GM12878 (cell line): ENCODE measurements around the gene NDE1. TPM values are rescaled to one million over a fixed set of nuclear protein-coding genes. Genes with fewer than 3 reads are reported as not detected.

ENCODE experiments used
- EED ChIP-seq: sonication (generic); IDR thresholded peaks from 2 replicates; pipeline ENCODE4 v1.6.1; 2016; ENCODE audit warnings: antibody characterized with exemption, low read depth
- HCFC1 ChIP-seq: fragments of 150-350 bp; IDR thresholded peaks from 2 replicates; pipeline ENCODE4 v1.6.1; 2014; ENCODE audit warnings: low read length
- HDGF ChIP-seq: fragments of 450-650 bp; IDR thresholded peaks from 2 replicates; pipeline ENCODE4 v1.6.1; 2016; ENCODE audit warnings: antibody characterized with exemption
- IRF4 ChIP-seq: IDR thresholded peaks from 2 replicates; pipeline ENCODE4 v1.6.1; 2011; ENCODE audit warnings: low read depth, low read length
- KLF5 ChIP-seq: fragments of 450-650 bp; IDR thresholded peaks from 2 replicates; pipeline ENCODE4 v1.6.1; 2014; ENCODE audit warnings: mild to moderate bottlenecking; ENCODE audit not compliant: partially characterized antibody
- NR2F1 ChIP-seq: fragments of 450-650 bp; conservative IDR thresholded peaks from 2 replicates; pipeline ENCODE4 v1.6.1; 2017; ENCODE audit warnings: mild to moderate bottlenecking
- PAX5 ChIP-seq: IDR thresholded peaks from 2 replicates; pipeline ENCODE4 v1.6.1; 2011; ENCODE audit warnings: low read depth, low read length, borderline replicate concordance
- RUNX3 ChIP-seq: IDR thresholded peaks from 2 replicates; pipeline ENCODE4 v1.6.1; 2012; ENCODE audit warnings: low read length, inconsistent platforms
- SREBF1 ChIP-seq: IDR thresholded peaks from 2 replicates; pipeline ENCODE4 v1.6.1; 2012; ENCODE audit warnings: mild to moderate bottlenecking, low read length
- TCF3 ChIP-seq: IDR thresholded peaks from 2 replicates; pipeline ENCODE4 v1.6.1; 2012; ENCODE audit warnings: low read depth, mild to moderate bottlenecking, low read length, borderline replicate concordance; ENCODE audit not compliant: insufficient read depth
- TCF7 ChIP-seq: IDR thresholded peaks from 2 replicates; pipeline ENCODE4 v1.6.1; 2014; ENCODE audit warnings: antibody characterized with exemption, borderline replicate concordance
- ZSCAN29 ChIP-seq: fragments of 450-650 bp; IDR thresholded peaks from 2 replicates; pipeline ENCODE4 v1.6.1; 2017; ENCODE audit warnings: mild to moderate bottlenecking, moderate library complexity
- polyA plus RNA-seq, 11 experiments: library from polyadenylated mRNA; depleted of rRNA in 4 of 11; unstranded in 6 of 11; stranded (reverse) in 5 of 11; fragments of >200 nt; fragmentation: Nextera tagmentation in 4 of 11; fragmentation: Illumina TruSeq in 1 of 11; extraction: Ambion mirVana in 4 of 11; extraction: Trizol in 1 of 11; gene quantifications; 1 replicate in 1 of 11; 2 replicates in 10 of 11; pipeline versions ENCODE4 v1.2.1 to v1.2.3, GENCODE V29; 2011 to 2016; ENCODE audit warnings: inconsistent platforms in 2 of 11, missing spikeins in 2 of 11, low read depth in 1 of 11
- total RNA-seq, 4 experiments: library from RNA; depleted of rRNA in 3 of 4; stranded (reverse); fragments of >200 nt in 3 of 4; fragmentation: Illumina TruSeq in 1 of 4; extraction: Trizol in 1 of 4; gene quantifications; 2 replicates each; pipeline versions ENCODE4 v1.2.1 to v1.2.3, GENCODE V29; 2013 to 2021
- TF ChIP-seq, protein P1 (sequence below): IDR thresholded peaks from 2 replicates; pipeline ENCODE4 v1.6.1; 2012; ENCODE audit warnings: mild to moderate bottlenecking, low read depth, low read length
- TF ChIP-seq, protein P2 (sequence below): fragments of 450-650 bp; IDR thresholded peaks from 2 replicates; pipeline ENCODE4 v1.6.1; 2017; ENCODE audit warnings: mild to moderate bottlenecking, low read depth, inconsistent platforms; ENCODE audit not compliant: poor library complexity, severe bottlenecking
- TF ChIP-seq, protein P3 (sequence below): IDR thresholded peaks from 2 replicates; pipeline ENCODE4 v1.6.1; 2011; ENCODE audit warnings: mild to moderate bottlenecking, low read depth, low read length, moderate library complexity; ENCODE audit not compliant: insufficient replicate concordance
- TF ChIP-seq, protein P4 (sequence below): fragments of 450-650 bp; IDR thresholded peaks from 2 replicates; pipeline ENCODE4 v1.6.1; 2017; ENCODE audit warnings: mild to moderate bottlenecking, moderate library complexity
- TF ChIP-seq, protein P5 (sequence below): fragments of 150-350 bp; IDR thresholded peaks from 2 replicates; pipeline ENCODE4 v1.6.1; 2016; ENCODE audit warnings: low read depth, low read length

Gene NDE1
- total and polyA plus RNA-seq, 10 of the 15 experiments (the other 5 are each of a cell fraction or from before 2014, with no cell fraction given) = 5.7 to 148 (median 87.8) TPM

DNA sequence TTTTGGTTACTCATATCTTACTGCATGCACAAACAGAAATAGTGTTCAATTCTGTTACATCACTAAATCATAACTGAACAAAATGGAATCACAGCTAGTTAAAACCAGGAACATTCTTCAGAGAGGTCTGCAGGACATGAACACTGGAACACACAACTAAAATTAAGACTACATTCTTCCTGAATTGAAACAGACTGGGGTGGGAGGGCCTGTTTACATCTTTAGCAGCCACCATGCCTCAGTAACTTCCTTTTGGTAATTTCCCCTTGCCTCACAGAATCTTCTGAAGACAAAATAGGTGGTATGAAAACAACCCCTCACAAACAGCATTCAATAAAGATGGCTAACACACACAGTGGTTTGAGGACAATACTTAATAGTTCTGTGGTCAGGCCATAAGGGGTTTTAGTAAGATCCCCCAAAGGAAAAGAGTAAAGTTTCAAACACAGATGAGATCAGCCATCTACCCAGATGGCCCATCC lies 13.6 kb upstream of the NDE1 start (continued):
- TF ChIP-seq RUNX3 (peak; percentile 90), NR2F1 (no peak), TCF3 (no peak), TCF7 (no peak), IRF4 (no peak), HDGF (no peak), EED (no peak), SREBF1 (no peak), ZSCAN29 (no peak), PAX5 (peak; percentile 63; the same call in 1 of the 2 replicates), KLF5 (no peak), HCFC1 (no peak)
- TF ChIP-seq, protein P1, sequence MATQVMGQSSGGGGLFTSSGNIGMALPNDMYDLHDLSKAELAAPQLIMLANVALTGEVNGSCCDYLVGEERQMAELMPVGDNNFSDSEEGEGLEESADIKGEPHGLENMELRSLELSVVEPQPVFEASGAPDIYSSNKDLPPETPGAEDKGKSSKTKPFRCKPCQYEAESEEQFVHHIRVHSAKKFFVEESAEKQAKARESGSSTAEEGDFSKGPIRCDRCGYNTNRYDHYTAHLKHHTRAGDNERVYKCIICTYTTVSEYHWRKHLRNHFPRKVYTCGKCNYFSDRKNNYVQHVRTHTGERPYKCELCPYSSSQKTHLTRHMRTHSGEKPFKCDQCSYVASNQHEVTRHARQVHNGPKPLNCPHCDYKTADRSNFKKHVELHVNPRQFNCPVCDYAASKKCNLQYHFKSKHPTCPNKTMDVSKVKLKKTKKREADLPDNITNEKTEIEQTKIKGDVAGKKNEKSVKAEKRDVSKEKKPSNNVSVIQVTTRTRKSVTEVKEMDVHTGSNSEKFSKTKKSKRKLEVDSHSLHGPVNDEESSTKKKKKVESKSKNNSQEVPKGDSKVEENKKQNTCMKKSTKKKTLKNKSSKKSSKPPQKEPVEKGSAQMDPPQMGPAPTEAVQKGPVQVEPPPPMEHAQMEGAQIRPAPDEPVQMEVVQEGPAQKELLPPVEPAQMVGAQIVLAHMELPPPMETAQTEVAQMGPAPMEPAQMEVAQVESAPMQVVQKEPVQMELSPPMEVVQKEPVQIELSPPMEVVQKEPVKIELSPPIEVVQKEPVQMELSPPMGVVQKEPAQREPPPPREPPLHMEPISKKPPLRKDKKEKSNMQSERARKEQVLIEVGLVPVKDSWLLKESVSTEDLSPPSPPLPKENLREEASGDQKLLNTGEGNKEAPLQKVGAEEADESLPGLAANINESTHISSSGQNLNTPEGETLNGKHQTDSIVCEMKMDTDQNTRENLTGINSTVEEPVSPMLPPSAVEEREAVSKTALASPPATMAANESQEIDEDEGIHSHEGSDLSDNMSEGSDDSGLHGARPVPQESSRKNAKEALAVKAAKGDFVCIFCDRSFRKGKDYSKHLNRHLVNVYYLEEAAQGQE = no peak
- TF ChIP-seq, protein P2, sequence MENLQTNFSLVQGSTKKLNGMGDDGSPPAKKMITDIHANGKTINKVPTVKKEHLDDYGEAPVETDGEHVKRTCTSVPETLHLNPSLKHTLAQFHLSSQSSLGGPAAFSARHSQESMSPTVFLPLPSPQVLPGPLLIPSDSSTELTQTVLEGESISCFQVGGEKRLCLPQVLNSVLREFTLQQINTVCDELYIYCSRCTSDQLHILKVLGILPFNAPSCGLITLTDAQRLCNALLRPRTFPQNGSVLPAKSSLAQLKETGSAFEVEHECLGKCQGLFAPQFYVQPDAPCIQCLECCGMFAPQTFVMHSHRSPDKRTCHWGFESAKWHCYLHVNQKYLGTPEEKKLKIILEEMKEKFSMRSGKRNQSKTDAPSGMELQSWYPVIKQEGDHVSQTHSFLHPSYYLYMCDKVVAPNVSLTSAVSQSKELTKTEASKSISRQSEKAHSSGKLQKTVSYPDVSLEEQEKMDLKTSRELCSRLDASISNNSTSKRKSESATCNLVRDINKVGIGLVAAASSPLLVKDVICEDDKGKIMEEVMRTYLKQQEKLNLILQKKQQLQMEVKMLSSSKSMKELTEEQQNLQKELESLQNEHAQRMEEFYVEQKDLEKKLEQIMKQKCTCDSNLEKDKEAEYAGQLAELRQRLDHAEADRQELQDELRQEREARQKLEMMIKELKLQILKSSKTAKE = no peak
- TF ChIP-seq, protein P3, sequence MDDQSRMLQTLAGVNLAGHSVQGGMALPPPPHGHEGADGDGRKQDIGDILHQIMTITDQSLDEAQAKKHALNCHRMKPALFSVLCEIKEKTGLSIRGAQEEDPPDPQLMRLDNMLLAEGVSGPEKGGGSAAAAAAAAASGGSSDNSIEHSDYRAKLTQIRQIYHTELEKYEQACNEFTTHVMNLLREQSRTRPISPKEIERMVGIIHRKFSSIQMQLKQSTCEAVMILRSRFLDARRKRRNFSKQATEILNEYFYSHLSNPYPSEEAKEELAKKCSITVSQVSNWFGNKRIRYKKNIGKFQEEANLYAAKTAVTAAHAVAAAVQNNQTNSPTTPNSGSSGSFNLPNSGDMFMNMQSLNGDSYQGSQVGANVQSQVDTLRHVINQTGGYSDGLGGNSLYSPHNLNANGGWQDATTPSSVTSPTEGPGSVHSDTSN = no peak
- TF ChIP-seq, protein P4, sequence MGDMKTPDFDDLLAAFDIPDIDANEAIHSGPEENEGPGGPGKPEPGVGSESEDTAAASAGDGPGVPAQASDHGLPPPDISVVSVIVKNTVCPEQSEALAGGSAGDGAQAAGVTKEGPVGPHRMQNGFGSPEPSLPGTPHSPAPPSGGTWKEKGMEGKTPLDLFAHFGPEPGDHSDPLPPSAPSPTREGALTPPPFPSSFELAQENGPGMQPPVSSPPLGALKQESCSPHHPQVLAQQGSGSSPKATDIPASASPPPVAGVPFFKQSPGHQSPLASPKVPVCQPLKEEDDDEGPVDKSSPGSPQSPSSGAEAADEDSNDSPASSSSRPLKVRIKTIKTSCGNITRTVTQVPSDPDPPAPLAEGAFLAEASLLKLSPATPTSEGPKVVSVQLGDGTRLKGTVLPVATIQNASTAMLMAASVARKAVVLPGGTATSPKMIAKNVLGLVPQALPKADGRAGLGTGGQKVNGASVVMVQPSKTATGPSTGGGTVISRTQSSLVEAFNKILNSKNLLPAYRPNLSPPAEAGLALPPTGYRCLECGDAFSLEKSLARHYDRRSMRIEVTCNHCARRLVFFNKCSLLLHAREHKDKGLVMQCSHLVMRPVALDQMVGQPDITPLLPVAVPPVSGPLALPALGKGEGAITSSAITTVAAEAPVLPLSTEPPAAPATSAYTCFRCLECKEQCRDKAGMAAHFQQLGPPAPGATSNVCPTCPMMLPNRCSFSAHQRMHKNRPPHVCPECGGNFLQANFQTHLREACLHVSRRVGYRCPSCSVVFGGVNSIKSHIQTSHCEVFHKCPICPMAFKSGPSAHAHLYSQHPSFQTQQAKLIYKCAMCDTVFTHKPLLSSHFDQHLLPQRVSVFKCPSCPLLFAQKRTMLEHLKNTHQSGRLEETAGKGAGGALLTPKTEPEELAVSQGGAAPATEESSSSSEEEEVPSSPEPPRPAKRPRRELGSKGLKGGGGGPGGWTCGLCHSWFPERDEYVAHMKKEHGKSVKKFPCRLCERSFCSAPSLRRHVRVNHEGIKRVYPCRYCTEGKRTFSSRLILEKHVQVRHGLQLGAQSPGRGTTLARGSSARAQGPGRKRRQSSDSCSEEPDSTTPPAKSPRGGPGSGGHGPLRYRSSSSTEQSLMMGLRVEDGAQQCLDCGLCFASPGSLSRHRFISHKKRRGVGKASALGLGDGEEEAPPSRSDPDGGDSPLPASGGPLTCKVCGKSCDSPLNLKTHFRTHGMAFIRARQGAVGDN = peak; percentile 56; the same call in 1 of the 2 replicates
- TF ChIP-seq, protein P5, sequence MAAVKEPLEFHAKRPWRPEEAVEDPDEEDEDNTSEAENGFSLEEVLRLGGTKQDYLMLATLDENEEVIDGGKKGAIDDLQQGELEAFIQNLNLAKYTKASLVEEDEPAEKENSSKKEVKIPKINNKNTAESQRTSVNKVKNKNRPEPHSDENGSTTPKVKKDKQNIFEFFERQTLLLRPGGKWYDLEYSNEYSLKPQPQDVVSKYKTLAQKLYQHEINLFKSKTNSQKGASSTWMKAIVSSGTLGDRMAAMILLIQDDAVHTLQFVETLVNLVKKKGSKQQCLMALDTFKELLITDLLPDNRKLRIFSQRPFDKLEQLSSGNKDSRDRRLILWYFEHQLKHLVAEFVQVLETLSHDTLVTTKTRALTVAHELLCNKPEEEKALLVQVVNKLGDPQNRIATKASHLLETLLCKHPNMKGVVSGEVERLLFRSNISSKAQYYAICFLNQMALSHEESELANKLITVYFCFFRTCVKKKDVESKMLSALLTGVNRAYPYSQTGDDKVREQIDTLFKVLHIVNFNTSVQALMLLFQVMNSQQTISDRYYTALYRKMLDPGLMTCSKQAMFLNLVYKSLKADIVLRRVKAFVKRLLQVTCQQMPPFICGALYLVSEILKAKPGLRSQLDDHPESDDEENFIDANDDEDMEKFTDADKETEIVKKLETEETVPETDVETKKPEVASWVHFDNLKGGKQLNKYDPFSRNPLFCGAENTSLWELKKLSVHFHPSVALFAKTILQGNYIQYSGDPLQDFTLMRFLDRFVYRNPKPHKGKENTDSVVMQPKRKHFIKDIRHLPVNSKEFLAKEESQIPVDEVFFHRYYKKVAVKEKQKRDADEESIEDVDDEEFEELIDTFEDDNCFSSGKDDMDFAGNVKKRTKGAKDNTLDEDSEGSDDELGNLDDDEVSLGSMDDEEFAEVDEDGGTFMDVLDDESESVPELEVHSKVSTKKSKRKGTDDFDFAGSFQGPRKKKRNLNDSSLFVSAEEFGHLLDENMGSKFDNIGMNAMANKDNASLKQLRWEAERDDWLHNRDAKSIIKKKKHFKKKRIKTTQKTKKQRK = no peak
